Karpas-422 (cell line): Measurements from ENCODE around the gene CD276. TPM values are rescaled to one million over a fixed set of nuclear protein-coding genes. Genes with fewer than 3 reads are reported as not detected.

Source experiments
- DNase-seq: peaks from one replicate; pipeline ENCODE4 v3.0.0-alpha.2; 2015
- H2AFZ ChIP-seq: fragments of 200-600 bp; sonication (generic); 2 replicates; pipeline ENCODE4 v1.6.1; 2014; ENCODE audit warnings: antibody characterized with exemption, low read length, mixed read lengths
- H3K27ac ChIP-seq: fragments of 200-600 bp; sonication (generic); 2 replicates; pipeline ENCODE4 v1.5.1; 2014; ENCODE audit warnings: mild to moderate bottlenecking, low read length, moderate library complexity
- H3K27me3 ChIP-seq: fragments of 200-600 bp; sonication (generic); 2 replicates; pipeline ENCODE4 v1.6.1; 2014; ENCODE audit warnings: low read length, mixed read lengths
- H3K36me3 ChIP-seq: fragments of 200-600 bp; sonication (generic); 2 replicates; pipeline ENCODE4 v1.6.1; 2014; ENCODE audit warnings: low read length, mixed read lengths; ENCODE audit not compliant: insufficient read depth
- H3K4me1 ChIP-seq: fragments of 200-600 bp; sonication (generic); 2 replicates; pipeline ENCODE4 v1.6.1; 2014; ENCODE audit warnings: mild to moderate bottlenecking, low read length, mixed read lengths
- H3K4me2 ChIP-seq: fragments of 200-600 bp; sonication (generic); 2 replicates; pipeline ENCODE4 v1.6.1; 2014; ENCODE audit warnings: low read length, low read depth, mild to moderate bottlenecking; ENCODE audit not compliant: poor library complexity, severe bottlenecking
- H3K4me3 ChIP-seq: fragments of 200-600 bp; sonication (generic); 2 replicates; pipeline ENCODE4 v1.5.1; 2014; ENCODE audit warnings: mild to moderate bottlenecking, antibody characterized with exemption, low read length, mixed read lengths
- H3K79me2 ChIP-seq: fragments of 200-600 bp; sonication (generic); 2 replicates; pipeline ENCODE4 v1.6.1; 2014; ENCODE audit warnings: mild to moderate bottlenecking, low read length, mixed read lengths
- H3K9ac ChIP-seq: fragments of 200-600 bp; sonication (generic); 2 replicates; pipeline ENCODE4 v1.6.0; 2014; ENCODE audit warnings: low read length
- H3K9me2 ChIP-seq: fragments of 200-600 bp; sonication (generic), shearing (Covaris generic); replicated peaks from 2 replicates; pipeline ENCODE4 v1.6.0; 2014; ENCODE audit warnings: mild to moderate bottlenecking, low read length, moderate library complexity; ENCODE audit not compliant: insufficient read depth
- H3K9me3 ChIP-seq: fragments of 300-700, 200-600 bp; sonication (generic); 2 replicates; pipeline ENCODE4 v1.6.1; 2014; ENCODE audit warnings: low read length, mixed read lengths
- H4K20me1 ChIP-seq: fragments of 200-600 bp; sonication (generic); 2 replicates; pipeline ENCODE4 v1.6.1; 2014; ENCODE audit warnings: mild to moderate bottlenecking, antibody characterized with exemption, low read length, low read depth; ENCODE audit not compliant: insufficient read depth
- total RNA-seq: library from RNA; depleted of rRNA; stranded (reverse); fragments of >200 nt; shearing (Covaris generic); gene quantifications from 2 replicates; pipeline ENCODE4 v1.2.3, GENCODE V29; 2014; ENCODE audit warnings: low replicate concordance

CD276 gene
- total RNA-seq, 1 experiment from 2014 or later, result not detected

GRCh38 chr15:73755481-73755880 lies 71.3 kb downstream of the CD276 start:
- H2AFZ ChIP-seq, result no peak overlapping the region
- no peaks in the 10 kb centered on the region for H3K9me2 ChIP-seq
- no peaks in the 10 kb centered on the region for H3K9me3 ChIP-seq
- no peaks in the 10 kb centered on the region for H3K4me1 ChIP-seq
- no peaks in the 10 kb centered on the region for H3K36me3 ChIP-seq
- H3K27ac ChIP-seq, result no peak overlapping the region
- H3K9ac ChIP-seq, result no peak overlapping the region
- no peak overlapping the region for H3K4me2 ChIP-seq
- H3K79me2 ChIP-seq, result no peaks in the 10 kb centered on the region
- H3K27me3 ChIP-seq, result no peaks in the 10 kb centered on the region
- H4K20me1 ChIP-seq, result no peaks in the 10 kb centered on the region
- no peak overlapping the region for H3K4me3 ChIP-seq
- DNase-seq, result no peak

GRCh38 chr15:73755946-73756345 lies 71.8 kb downstream of the CD276 start:
- Histone ChIP-seq H3K27me3 (no peaks in the 10 kb centered on the region), H3K9ac (no peak overlapping the region), H3K4me1 (no peaks in the 10 kb centered on the region)

GRCh38 chr15:73756390-73756789 lies 72.2 kb downstream of the CD276 start:
- no peak overlapping the region for H3K4me2 ChIP-seq
- DNase-seq, result no peak
- no peak overlapping the region for H2AFZ ChIP-seq
- H3K4me1 ChIP-seq, result no peaks in the 10 kb centered on the region
- H3K4me3 ChIP-seq, result no peak overlapping the region
- H3K9me3 ChIP-seq, result no peaks in the 10 kb centered on the region
- no peaks in the 10 kb centered on the region for H4K20me1 ChIP-seq
- no peaks in the 10 kb centered on the region for H3K36me3 ChIP-seq
- no peaks in the 10 kb centered on the region for H3K9me2 ChIP-seq
- H3K27ac ChIP-seq, result no peak overlapping the region
- no peaks in the 10 kb centered on the region for H3K79me2 ChIP-seq
- H3K9ac ChIP-seq, result no peak overlapping the region
- H3K27me3 ChIP-seq, result no peaks in the 10 kb centered on the region

More at GRCh38 chr15:73755946-73756345, 71.8 kb downstream of the CD276 start:
- H3K4me2 ChIP-seq, result no peak overlapping the region
- H4K20me1 ChIP-seq, result no peaks in the 10 kb centered on the region
- no peaks in the 10 kb centered on the region for H3K79me2 ChIP-seq
- DNase-seq, result no peak
- H3K36me3 ChIP-seq, result no peaks in the 10 kb centered on the region
- H2AFZ ChIP-seq, result no peak overlapping the region
- no peak overlapping the region for H3K4me3 ChIP-seq
- no peaks in the 10 kb centered on the region for H3K9me2 ChIP-seq
- H3K9me3 ChIP-seq, result no peaks in the 10 kb centered on the region
- no peak overlapping the region for H3K27ac ChIP-seq

GRCh38 chr15:73756947-73757513 lies 72.8 kb downstream of the CD276 start:
- Histone ChIP-seq H3K27me3 (no peaks in the 10 kb centered on the region), H3K9ac (no peak overlapping the region), H3K79me2 (no peaks in the 10 kb centered on the region), H3K9me2 (no peaks in the 10 kb centered on the region), H3K36me3 (no peaks in the 10 kb centered on the region), H3K27ac (no peak overlapping the region), H3K9me3 (no peaks in the 10 kb centered on the region), H3K4me2 (no peak overlapping the region), H2AFZ (no peak overlapping the region), H3K4me1 (no peaks in the 10 kb centered on the region), H3K4me3 (no peak overlapping the region), H4K20me1 (no peaks in the 10 kb centered on the region)
- no peak for DNase-seq

- Histone ChIP-seq H3K36me3 (no peaks in the 10 kb centered on the region), H3K9me3 (no peaks in the 10 kb centered on the region), H3K4me1 (no peaks in the 10 kb centered on the region), H3K9me2 (no peaks in the 10 kb centered on the region), H3K27me3 (no peaks in the 10 kb centered on the region), H4K20me1 (no peaks in the 10 kb centered on the region), H3K4me3 (no peak overlapping the region), H3K4me2 (no peak overlapping the region), H2AFZ (no peak overlapping the region), H3K9ac (no peak overlapping the region), H3K27ac (no peak overlapping the region), H3K79me2 (no peaks in the 10 kb centered on the region)
- no peak for DNase-seq
Observed at GRCh38 chr15:73757571-73757970, 73.4 kb downstream of the CD276 start.

GRCh38 chr15:73758461-73758860 lies 74.3 kb downstream of the CD276 start:
- Histone ChIP-seq H3K27ac (no peak overlapping the region), H3K4me1 (no peaks in the 10 kb centered on the region), H3K9me3 (no peaks in the 10 kb centered on the region), H3K27me3 (no peaks in the 10 kb centered on the region), H3K9ac (no peak overlapping the region), H4K20me1 (no peaks in the 10 kb centered on the region), H3K4me2 (no peak overlapping the region), H3K36me3 (no peaks in the 10 kb centered on the region), H3K9me2 (no peaks in the 10 kb centered on the region), H3K4me3 (no peak overlapping the region), H3K79me2 (no peaks in the 10 kb centered on the region), H2AFZ (no peak overlapping the region)
- no peak for DNase-seq

- H3K36me3 ChIP-seq, result no peaks in the 10 kb centered on the region
Observed at GRCh38 chr15:73760330-73761329, 76.4 kb downstream of the CD276 start.

GRCh38 chr15:73763931-73764330 lies 79.7 kb downstream of the CD276 start:
- H3K4me1 ChIP-seq, result no peaks in the 10 kb centered on the region
- H3K9me2 ChIP-seq, result no peaks in the 10 kb centered on the region
- no peaks in the 10 kb centered on the region for H3K36me3 ChIP-seq
- DNase-seq, result no peak
- no peak overlapping the region for H3K4me2 ChIP-seq
- 0 out of 2 replicates have a peak, but pooled peaks cover 4% of the 10 kb centered on the region for H3K27me3 ChIP-seq
- H3K27ac ChIP-seq, result no peak overlapping the region
- no peaks in the 10 kb centered on the region for H3K9me3 ChIP-seq
- no peak overlapping the region for H2AFZ ChIP-seq
- H3K9ac ChIP-seq, result no peak overlapping the region
- no peaks in the 10 kb centered on the region for H3K79me2 ChIP-seq
- H4K20me1 ChIP-seq, result no peaks in the 10 kb centered on the region
- H3K4me3 ChIP-seq, result no peak overlapping the region

More at GRCh38 chr15:73760330-73761329, 76.4 kb downstream of the CD276 start:
- H3K9me2 ChIP-seq, result no peaks in the 10 kb centered on the region
- H3K27ac ChIP-seq, result no peak overlapping the region
- no peaks in the 10 kb centered on the region for H3K79me2 ChIP-seq
- no peak overlapping the region for H3K9ac ChIP-seq
- H3K9me3 ChIP-seq, result no peaks in the 10 kb centered on the region
- H3K4me2 ChIP-seq, result no peak overlapping the region
- H3K4me1 ChIP-seq, result no peaks in the 10 kb centered on the region
- H3K27me3 ChIP-seq, result no peaks in the 10 kb centered on the region
- no peak overlapping the region for H3K4me3 ChIP-seq
- H2AFZ ChIP-seq, result no peak overlapping the region
- DNase-seq, result no peak
- no peaks in the 10 kb centered on the region for H4K20me1 ChIP-seq
